ENCODE data around the gene DNAH12.

DNAH12 gene

GRCh38 chr3:57385498-57385897 is 158.6 kb downstream of the DNAH12 start:
- TF ChIP-seq CTCF (IDR thresholded peaks at IDR 0.05): no peak

GRCh38 chr3:57383838-57384237 is 160.3 kb downstream of the DNAH12 start:
- no peak for TF ChIP-seq CTCF (IDR thresholded peaks at IDR 0.05)

- no peak for TF ChIP-seq CTCF (IDR thresholded peaks at IDR 0.05)
Measured at GRCh38 chr3:57383406-57383805, 160.7 kb downstream of the DNAH12 start.

GRCh38 chr3:57382933-57383332 is 161.2 kb downstream of the DNAH12 start:
- TF ChIP-seq CTCF (IDR thresholded peaks at IDR 0.05): no peak

GRCh38 chr3:57370341-57370740 is 173.8 kb downstream of the DNAH12 start:
- no peak for TF ChIP-seq CTCF (IDR thresholded peaks at IDR 0.05)

GRCh38 chr3:57354768-57355167 is 189.4 kb downstream of the DNAH12 start:
- no peak for TF ChIP-seq CTCF (IDR thresholded peaks at IDR 0.05)

GRCh38 chr3:57350271-57350670 is 193.9 kb downstream of the DNAH12 start:
- no peak for TF ChIP-seq CTCF (IDR thresholded peaks at IDR 0.05)

GRCh38 chr3:57335283-57335938 is 208.7 kb downstream of the DNAH12 start:
- TF ChIP-seq CTCF (IDR thresholded peaks at IDR 0.05): no peak
